ENCODE results near the gene NEK1.
"Not testable (repeated sequence)": the region's sequence is repeated elsewhere in the genome, so short reads cannot be mapped to it uniquely, and the experiment has no call there.

Gene NEK1

GRCh38 chr4:169573889-169574288 is 38.5 kb downstream of the NEK1 start:
- TF ChIP-seq EZH2 (IDR thresholded peaks at IDR 0.05; ENCODE audit: borderline replicate concordance, low read depth, low read length, severe bottlenecking): no peak
- TF ChIP-seq CTCF (IDR thresholded peaks at IDR 0.05; ENCODE audit: borderline replicate concordance, extremely low read depth, low read length, poor library complexity, severe bottlenecking): no peak
- Histone ChIP-seq H3K9me3 (ENCODE audit: insufficient read depth, low read length, severe bottlenecking) (no peaks in the 10 kb centered on the region), H3K79me2 (ENCODE audit: insufficient read depth, low read length) (no peaks in the 10 kb centered on the region), H3K36me3 (ENCODE audit: insufficient read depth, low read length) (peaks cover 23% of the 10 kb centered on the region; the same call in 1 of the 2 replicates), H3K4me3 (ENCODE audit: low read depth in 1 of 2, low read length in 2 of 2) (no peak overlapping the region), H2AFZ (ENCODE audit: low read depth, low read length) (no peak overlapping the region), H3K4me2 (ENCODE audit: insufficient read depth, low read length) (no peak overlapping the region), H3K27ac (ENCODE audit: low read length) (no peak overlapping the region), H3K27me3 (ENCODE audit: insufficient read depth, low read length, poor library complexity) (no peaks in the 10 kb centered on the region), H3K9ac (ENCODE audit: low read depth, low read length) (no peak overlapping the region), H4K20me1 (ENCODE audit: insufficient read depth, low read length) (no peaks in the 10 kb centered on the region), H3K4me1 (ENCODE audit: insufficient read depth, low read length) (no peaks in the 10 kb centered on the region)
- DNase-seq (no peak), ATAC-seq (ENCODE audit: insufficient read depth, low read depth) (no peak)

- Histone ChIP-seq H3K4me2 (ENCODE audit: insufficient read depth, low read length) (no peak overlapping the region), H3K9me3 (ENCODE audit: insufficient read depth, low read length, severe bottlenecking) (no peaks in the 10 kb centered on the region), H3K4me3 (ENCODE audit: low read depth in 1 of 2, low read length in 2 of 2) (no peak overlapping the region), H3K9ac (ENCODE audit: low read depth, low read length) (no peak overlapping the region), H3K27me3 (ENCODE audit: insufficient read depth, low read length, poor library complexity) (no peaks in the 10 kb centered on the region), H2AFZ (ENCODE audit: low read depth, low read length) (no peak overlapping the region), H3K79me2 (ENCODE audit: insufficient read depth, low read length) (no peaks in the 10 kb centered on the region), H3K27ac (ENCODE audit: low read length) (no peak overlapping the region), H3K4me1 (ENCODE audit: insufficient read depth, low read length) (no peaks in the 10 kb centered on the region), H3K36me3 (ENCODE audit: insufficient read depth, low read length) (peaks cover 20% of the 10 kb centered on the region; the same call in 1 of the 2 replicates), H4K20me1 (ENCODE audit: insufficient read depth, low read length) (no peaks in the 10 kb centered on the region)
- TF ChIP-seq EZH2 (IDR thresholded peaks at IDR 0.05; ENCODE audit: borderline replicate concordance, low read depth, low read length, severe bottlenecking): no peak
- no peak for TF ChIP-seq CTCF (IDR thresholded peaks at IDR 0.05; ENCODE audit: borderline replicate concordance, extremely low read depth, low read length, poor library complexity, severe bottlenecking)
- DNase-seq (no peak), ATAC-seq (ENCODE audit: insufficient read depth, low read depth) (no peak)
These were observed 40.9 kb downstream of the NEK1 start for GRCh38 chr4:169571435-169571834.

GRCh38 chr4:169571012-169571411 is 41.4 kb downstream of the NEK1 start:
- not testable (repeated sequence) for H4K20me1 ChIP-seq (ENCODE audit: insufficient read depth, low read length); H2AFZ ChIP-seq (ENCODE audit: low read depth, low read length); DNase-seq; H3K4me1 ChIP-seq (ENCODE audit: insufficient read depth, low read length); H3K9me3 ChIP-seq (ENCODE audit: insufficient read depth, low read length, severe bottlenecking); ATAC-seq (ENCODE audit: insufficient read depth, low read depth); H3K27ac ChIP-seq (ENCODE audit: low read length); H3K9ac ChIP-seq (ENCODE audit: low read depth, low read length); H3K79me2 ChIP-seq (ENCODE audit: insufficient read depth, low read length); H3K4me3 ChIP-seq (ENCODE audit: low read depth in 1 of 2, low read length in 2 of 2); H3K4me2 ChIP-seq (ENCODE audit: insufficient read depth, low read length); H3K27me3 ChIP-seq (ENCODE audit: insufficient read depth, low read length, poor library complexity)
- peaks cover 16% of the 10 kb centered on the region; the same call in 1 of the 2 replicates for H3K36me3 ChIP-seq (ENCODE audit: insufficient read depth, low read length)

- not testable (repeated sequence) for DNase-seq; H3K79me2 ChIP-seq (ENCODE audit: insufficient read depth, low read length); ATAC-seq (ENCODE audit: insufficient read depth, low read depth); H3K4me1 ChIP-seq (ENCODE audit: insufficient read depth, low read length); H3K9me3 ChIP-seq (ENCODE audit: insufficient read depth, low read length, severe bottlenecking); H3K9ac ChIP-seq (ENCODE audit: low read depth, low read length); H3K27ac ChIP-seq (ENCODE audit: low read length); H3K4me3 ChIP-seq (ENCODE audit: low read depth in 1 of 2, low read length in 2 of 2); H3K27me3 ChIP-seq (ENCODE audit: insufficient read depth, low read length, poor library complexity); H4K20me1 ChIP-seq (ENCODE audit: insufficient read depth, low read length); H2AFZ ChIP-seq (ENCODE audit: low read depth, low read length); H3K4me2 ChIP-seq (ENCODE audit: insufficient read depth, low read length)
- peaks cover 10% of the 10 kb centered on the region; the same call in 1 of the 2 replicates for H3K36me3 ChIP-seq (ENCODE audit: insufficient read depth, low read length)
These were observed 42.1 kb downstream of the NEK1 start for GRCh38 chr4:169570266-169570665.

GRCh38 chr4:169569188-169569587 is 43.2 kb downstream of the NEK1 start:
- not testable (repeated sequence) for ATAC-seq (ENCODE audit: insufficient read depth, low read depth); H3K79me2 ChIP-seq (ENCODE audit: insufficient read depth, low read length); H4K20me1 ChIP-seq (ENCODE audit: insufficient read depth, low read length); H3K4me1 ChIP-seq (ENCODE audit: insufficient read depth, low read length); H2AFZ ChIP-seq (ENCODE audit: low read depth, low read length); H3K9me3 ChIP-seq (ENCODE audit: insufficient read depth, low read length, severe bottlenecking); H3K36me3 ChIP-seq (ENCODE audit: insufficient read depth, low read length); H3K9ac ChIP-seq (ENCODE audit: low read depth, low read length); H3K27ac ChIP-seq (ENCODE audit: low read length); H3K4me3 ChIP-seq (ENCODE audit: low read depth in 1 of 2, low read length in 2 of 2); H3K4me2 ChIP-seq (ENCODE audit: insufficient read depth, low read length); DNase-seq; H3K27me3 ChIP-seq (ENCODE audit: insufficient read depth, low read length, poor library complexity)
